Mesendoderm (in vitro differentiated cells): ENCODE results near the gene RALGAPA2.

Experiments
- DNase-seq: peaks from one replicate; pipeline ENCODE4 v3.0.0; 2013
- H2AK5ac ChIP-seq: 2 replicates; pipeline ENCODE4 v1.6.1; 2013; ENCODE audit warnings: low read length, inconsistent platforms
- H2BK120ac ChIP-seq: 2 replicates; pipeline ENCODE4 v1.6.1; 2013; ENCODE audit warnings: low read depth, mild to moderate bottlenecking, low read length, moderate library complexity, mixed read lengths
- H2BK15ac ChIP-seq: replicated peaks from 2 replicates; pipeline ENCODE4 v1.6.1; 2013; ENCODE audit warnings: low read depth, mild to moderate bottlenecking, moderate library complexity
- H2BK5ac ChIP-seq: 2 replicates; pipeline ENCODE4 v1.6.1; 2013; ENCODE audit warnings: low read length, inconsistent platforms
- H3K18ac ChIP-seq: 2 replicates; pipeline ENCODE4 v1.6.1; 2013; ENCODE audit warnings: mild to moderate bottlenecking, low read length, mixed read lengths
- H3K23ac ChIP-seq: one replicate; pipeline ENCODE4 v1.6.1; 2013; ENCODE audit warnings: low read length
- H3K27ac ChIP-seq: 2 replicates; pipeline ENCODE4 v1.5.1; 2013; ENCODE audit warnings: low read depth, mild to moderate bottlenecking, inconsistent platforms, low read length, moderate library complexity
- H3K27me3 ChIP-seq: 2 replicates; pipeline ENCODE4 v1.6.1; 2013; ENCODE audit warnings: low read length, control low read depth, mild to moderate bottlenecking, inconsistent platforms; ENCODE audit not compliant: insufficient read depth, poor library complexity
- H3K36me3 ChIP-seq: 2 replicates; pipeline ENCODE4 v1.6.1; 2013; ENCODE audit warnings: low read length, inconsistent platforms; ENCODE audit not compliant: control insufficient read depth, insufficient read depth
- H3K4ac ChIP-seq: one replicate; pipeline ENCODE4 v1.6.1; 2013; ENCODE audit warnings: low read depth, mild to moderate bottlenecking, low read length, moderate library complexity
- H3K4me1 ChIP-seq: 2 replicates; pipeline ENCODE4 v1.6.1; 2013; ENCODE audit warnings: low read depth, low read length, inconsistent platforms; ENCODE audit not compliant: control insufficient read depth
- H3K4me2 ChIP-seq: 2 replicates; pipeline ENCODE4 v1.6.1; 2013; ENCODE audit warnings: low read length
- H3K4me3 ChIP-seq: 2 replicates; pipeline ENCODE4 v1.5.1; 2013; ENCODE audit warnings: mild to moderate bottlenecking, low read length
- H3K56ac ChIP-seq: one replicate; pipeline ENCODE4 v1.6.1; 2013; ENCODE audit warnings: low read length
- H3K79me1 ChIP-seq: 2 replicates; pipeline ENCODE4 v1.6.1; 2013; ENCODE audit warnings: low read length, inconsistent platforms
- H3K79me2 ChIP-seq: 2 replicates; pipeline ENCODE4 v1.6.1; 2013; ENCODE audit warnings: mild to moderate bottlenecking, low read length; ENCODE audit not compliant: control insufficient read depth, insufficient read depth
- H3K9ac ChIP-seq: 2 replicates; pipeline ENCODE4 v1.6.1; 2013; ENCODE audit warnings: low read length, inconsistent platforms
- H4K5ac ChIP-seq: one replicate; pipeline ENCODE4 v1.6.1; 2013; ENCODE audit warnings: low read length
- H4K8ac ChIP-seq: one replicate; pipeline ENCODE4 v1.6.1; 2013; ENCODE audit warnings: low read depth, mild to moderate bottlenecking, control low read depth, low read length, moderate library complexity
- WGBS: extraction: QIAGEN DNeasy Blood & Tissue Kit; methylation state at CpG from one replicate; pipeline ENCODE4 v1.1.7; 2013; ENCODE audit warnings: low lambda C conversion rate, missing lambda C conversion rate; ENCODE audit not compliant: insufficient coverage; ENCODE audit errors: extremely low coverage; 5-methylcytosine and 5-hydroxymethylcytosine counted together

Gene RALGAPA2

DNA sequence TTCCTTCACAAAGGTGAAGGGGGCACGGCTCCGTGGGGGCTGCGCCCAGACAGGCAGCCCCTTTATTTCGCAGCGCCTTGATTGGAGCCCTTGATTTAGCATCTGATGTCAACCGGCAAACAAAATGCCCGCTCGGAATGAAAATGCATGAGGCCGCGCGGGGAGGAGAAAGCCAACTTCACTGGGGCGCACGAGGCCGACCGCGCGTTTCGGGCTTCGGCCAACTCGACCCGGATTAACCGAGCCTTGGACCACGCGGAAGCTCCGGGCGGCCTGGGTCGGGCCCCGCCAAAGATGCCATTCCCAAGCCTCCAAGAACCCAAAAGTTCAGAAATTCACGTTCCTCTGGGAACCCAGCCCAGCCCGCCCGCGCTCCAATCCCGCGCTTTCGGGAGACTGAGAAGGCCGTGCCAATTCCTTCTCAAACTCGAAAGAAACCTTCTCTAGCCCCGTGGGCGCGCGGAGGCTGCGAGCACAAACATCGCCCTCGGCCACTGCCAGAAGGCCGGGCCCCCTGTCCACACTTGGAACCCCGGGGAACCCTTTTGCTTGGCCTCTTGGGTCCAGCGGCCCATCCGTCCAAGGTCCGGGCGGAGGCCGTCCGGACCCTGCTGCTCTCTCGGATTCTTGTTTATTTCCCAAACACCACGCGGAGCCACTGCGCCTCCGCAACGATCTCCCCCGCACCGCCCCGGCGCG, 345.4 kb downstream of the RALGAPA2 start:
- no CpG with 5 or more reads among the region's 63 CpGs for WGBS
- no peaks in the 10 kb centered on the region for H3K79me1 ChIP-seq
- H3K56ac ChIP-seq = no peak overlapping the region
- no peak overlapping the region for H3K4me3 ChIP-seq
- no peak overlapping the region for H2BK5ac ChIP-seq
- H2BK15ac ChIP-seq = no peak overlapping the region
- H3K4me2 ChIP-seq = peak overlapping the region; percentile 6
- H3K4ac ChIP-seq = no peak overlapping the region
- no peak overlapping the region for H2BK120ac ChIP-seq
- H4K8ac ChIP-seq = no peak overlapping the region
- peak; percentile 39 for DNase-seq
- no peak overlapping the region for H3K23ac ChIP-seq
- no peak overlapping the region for H4K5ac ChIP-seq
- no peaks in the 10 kb centered on the region for H3K4me1 ChIP-seq
- H2AK5ac ChIP-seq = no peak overlapping the region
- H3K18ac ChIP-seq = no peak overlapping the region
- H3K27ac ChIP-seq = no peak overlapping the region
- H3K9ac ChIP-seq = no peak overlapping the region
- peaks cover 71% of the 10 kb centered on the region for H3K27me3 ChIP-seq
- no peaks in the 10 kb centered on the region for H3K79me2 ChIP-seq
- no peaks in the 10 kb centered on the region for H3K36me3 ChIP-seq

DNA sequence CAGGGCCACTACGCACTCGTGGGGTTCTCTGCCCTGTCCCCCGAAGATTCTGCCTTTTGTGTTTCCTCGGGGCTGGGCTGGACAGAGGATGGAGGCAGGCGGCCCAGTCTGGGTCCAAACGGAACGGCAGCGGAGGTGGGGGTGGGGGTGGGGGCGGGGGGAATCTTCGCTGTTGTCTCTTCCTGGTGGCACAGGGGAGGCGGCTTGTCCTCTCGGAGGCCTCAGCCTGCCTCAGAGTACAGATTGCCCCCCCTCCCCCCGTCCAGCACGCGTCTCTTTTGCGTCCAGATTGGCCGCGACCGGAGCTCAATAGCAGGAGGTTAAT, 345.9 kb downstream of the RALGAPA2 start:
- Histone ChIP-seq H2AK5ac (no peak overlapping the region), H3K79me2 (no peaks in the 10 kb centered on the region), H2BK15ac (no peak overlapping the region), H3K23ac (no peak overlapping the region), H3K27ac (no peak overlapping the region), H3K4me3 (no peak overlapping the region), H3K79me1 (no peaks in the 10 kb centered on the region), H3K27me3 (peaks cover 69% of the 10 kb centered on the region), H3K4me1 (no peaks in the 10 kb centered on the region), H3K4ac (no peak overlapping the region), H3K56ac (no peak overlapping the region), H3K9ac (no peak overlapping the region), H3K4me2 (no peak overlapping the region), H2BK5ac (no peak overlapping the region), H4K5ac (no peak overlapping the region), H2BK120ac (no peak overlapping the region), H4K8ac (no peak overlapping the region), H3K36me3 (no peaks in the 10 kb centered on the region), H3K18ac (no peak overlapping the region)
- no CpG with 5 or more reads among the region's 19 CpGs for WGBS
- no peak for DNase-seq

DNA sequence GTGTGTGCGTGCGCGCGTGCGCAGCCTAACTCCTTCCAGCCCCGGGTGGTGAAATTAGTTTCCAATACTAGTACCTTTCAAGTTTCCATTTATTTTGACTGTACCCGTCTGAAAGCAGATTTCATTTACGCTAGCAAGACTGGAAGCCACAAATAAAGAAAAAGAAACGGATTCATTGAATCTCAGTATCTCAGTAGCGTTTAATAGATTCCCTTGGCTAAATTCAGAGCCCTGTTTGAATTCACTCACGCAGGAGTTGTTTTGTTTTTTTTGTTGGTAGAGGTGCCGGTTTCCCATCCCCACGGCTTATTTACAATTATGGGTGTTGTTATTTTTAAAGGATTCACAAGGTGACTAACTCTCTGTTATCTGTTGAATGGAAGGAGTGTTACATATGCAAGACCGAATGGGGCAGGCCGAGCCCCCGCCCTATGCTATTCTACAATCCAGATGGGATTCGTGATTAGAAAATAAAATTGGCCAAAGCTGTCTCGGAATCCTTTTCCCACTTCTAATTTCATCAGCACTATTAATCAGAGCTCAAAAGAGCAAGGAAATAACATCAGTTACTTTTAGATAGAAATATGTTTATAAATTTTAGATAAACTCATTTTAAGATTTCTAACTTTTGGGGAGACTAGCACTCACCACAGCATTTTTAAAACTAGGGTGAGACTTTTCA, 346.8 kb downstream of the RALGAPA2 start:
- no peak overlapping the region for H2BK120ac ChIP-seq
- no peak overlapping the region for H3K18ac ChIP-seq
- H3K36me3 ChIP-seq = no peaks in the 10 kb centered on the region
- no peak overlapping the region for H3K4me2 ChIP-seq
- H4K8ac ChIP-seq = no peak overlapping the region
- no peaks in the 10 kb centered on the region for H3K4me1 ChIP-seq
- no peaks in the 10 kb centered on the region for H3K79me1 ChIP-seq
- H3K4me3 ChIP-seq = no peak overlapping the region
- WGBS = no CpG with 5 or more reads among the region's 18 CpGs
- no peak overlapping the region for H2BK15ac ChIP-seq
- H3K4ac ChIP-seq = no peak overlapping the region
- no peaks in the 10 kb centered on the region for H3K79me2 ChIP-seq
- no peak overlapping the region for H3K23ac ChIP-seq
- H2AK5ac ChIP-seq = no peak overlapping the region
- no peak overlapping the region for H3K9ac ChIP-seq
- H4K5ac ChIP-seq = no peak overlapping the region
- H3K27me3 ChIP-seq = peaks cover 71% of the 10 kb centered on the region
- H2BK5ac ChIP-seq = no peak overlapping the region
- H3K27ac ChIP-seq = no peak overlapping the region
- H3K56ac ChIP-seq = no peak overlapping the region
- no peak for DNase-seq

DNA sequence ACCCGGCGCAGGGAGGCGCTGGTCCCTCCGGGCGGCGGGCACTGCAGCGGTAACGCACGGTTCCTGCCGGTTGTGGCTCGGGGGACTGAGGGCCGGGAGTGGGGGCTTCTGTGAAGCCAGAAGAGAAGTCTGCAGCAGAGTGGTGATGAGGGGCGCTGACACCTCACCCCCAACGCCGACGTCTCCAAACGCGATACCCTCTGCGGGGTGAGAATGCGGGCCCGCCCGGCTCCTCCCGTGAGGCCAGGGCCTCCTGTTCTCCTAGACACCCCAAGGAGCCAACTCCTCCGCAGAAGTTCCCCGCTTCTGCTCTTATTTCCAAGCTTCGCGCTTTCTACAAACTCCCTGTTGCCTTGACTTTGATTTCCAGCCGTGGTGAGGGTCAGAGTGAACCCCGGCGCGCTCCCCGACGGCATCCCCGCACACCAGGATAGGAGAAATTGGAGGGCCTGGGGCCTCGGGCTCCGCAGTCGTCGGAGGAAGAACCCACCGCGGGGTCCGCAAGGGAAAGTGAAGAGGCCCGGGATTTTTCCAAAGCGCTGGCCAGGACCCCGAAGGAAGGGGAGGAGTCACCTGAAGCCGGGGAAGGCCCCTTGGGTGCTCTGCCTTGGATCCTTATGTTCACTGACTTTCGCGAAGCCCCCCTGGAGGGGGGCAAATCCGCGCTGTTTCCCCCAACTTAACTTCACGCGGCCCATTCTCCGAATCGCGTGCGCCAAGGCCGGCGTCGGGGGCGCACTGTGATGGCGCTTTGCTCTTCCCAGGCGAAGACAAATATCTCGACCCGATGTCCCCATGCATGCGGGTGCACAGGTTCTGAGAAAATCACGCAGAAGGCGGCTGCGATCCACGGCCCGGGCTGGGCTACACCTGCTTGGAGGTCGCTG, 347.6 kb downstream of the RALGAPA2 start:
- H3K9ac ChIP-seq = no peak overlapping the region
- H3K18ac ChIP-seq = no peak overlapping the region
- H3K4ac ChIP-seq = no peak overlapping the region
- no peak overlapping the region for H2AK5ac ChIP-seq
- H2BK120ac ChIP-seq = no peak overlapping the region
- no peak overlapping the region for H3K27ac ChIP-seq
- no peak overlapping the region for H2BK5ac ChIP-seq
- H3K79me1 ChIP-seq = no peaks in the 10 kb centered on the region
- no peak overlapping the region for H3K23ac ChIP-seq
- H4K5ac ChIP-seq = no peak overlapping the region
- no peak overlapping the region for H2BK15ac ChIP-seq
- H3K4me2 ChIP-seq = no peak overlapping the region
- no peak overlapping the region for H3K56ac ChIP-seq
- DNase-seq = no peak
- no CpG with 5 or more reads among the region's 70 CpGs for WGBS
- H3K27me3 ChIP-seq = peaks cover 68% of the 10 kb centered on the region
- no peak overlapping the region for H4K8ac ChIP-seq
- no peaks in the 10 kb centered on the region for H3K79me2 ChIP-seq
- H3K4me1 ChIP-seq = no peaks in the 10 kb centered on the region
- no peaks in the 10 kb centered on the region for H3K36me3 ChIP-seq
- no peak overlapping the region for H3K4me3 ChIP-seq

DNA sequence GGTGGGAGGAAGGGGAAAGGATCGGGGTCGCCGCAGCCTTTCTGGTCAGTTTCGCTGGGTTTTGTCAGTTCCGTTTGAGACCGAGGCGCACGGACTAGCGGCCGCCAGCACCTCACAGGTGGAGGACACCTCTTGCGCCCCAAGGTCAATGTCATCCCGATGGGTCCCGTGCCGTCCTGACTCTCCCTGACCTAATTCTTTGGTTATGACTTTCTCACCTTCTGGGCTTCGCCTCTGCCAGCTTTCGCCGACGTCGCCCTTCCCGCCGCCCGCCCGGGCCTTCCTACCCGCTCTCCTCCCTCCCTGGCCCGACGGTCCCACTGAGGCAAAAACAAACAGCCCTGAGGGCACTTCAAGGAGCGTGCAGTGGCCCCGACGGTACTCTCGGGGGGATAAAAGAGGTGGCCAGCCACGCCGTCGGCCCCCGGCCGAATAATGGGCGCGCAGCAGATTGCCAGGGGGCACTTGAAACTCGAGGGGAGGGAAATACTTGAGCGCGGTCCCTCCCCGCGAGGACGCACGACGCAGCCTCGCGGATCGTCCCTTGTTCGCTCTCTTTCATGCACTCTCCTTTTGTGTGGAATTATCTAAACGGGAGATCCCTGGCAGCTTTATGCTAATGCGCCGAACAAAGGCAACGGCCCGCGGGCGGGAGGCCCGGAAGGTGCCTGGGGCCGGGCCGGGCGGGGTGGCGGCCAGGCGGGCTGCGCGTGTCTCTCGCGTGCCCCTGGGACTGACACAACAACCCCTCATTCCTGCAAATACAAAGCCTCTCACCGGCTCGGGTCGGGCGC, 348.4 kb downstream of the RALGAPA2 start:
- no peak overlapping the region for H4K5ac ChIP-seq
- H2BK5ac ChIP-seq = no peak overlapping the region
- H3K27ac ChIP-seq = no peak overlapping the region
- no peaks in the 10 kb centered on the region for H3K4me1 ChIP-seq
- DNase-seq = peak; percentile 88
- no peak overlapping the region for H3K4me3 ChIP-seq
- H3K27me3 ChIP-seq = peaks cover 60% of the 10 kb centered on the region
- no peak overlapping the region for H3K23ac ChIP-seq
- no peak overlapping the region for H4K8ac ChIP-seq
- no peak overlapping the region for H3K9ac ChIP-seq
- H2AK5ac ChIP-seq = no peak overlapping the region
- H3K4ac ChIP-seq = no peak overlapping the region
- no peak overlapping the region for H3K18ac ChIP-seq
- H3K56ac ChIP-seq = peak overlapping the region; percentile 39
- no peak overlapping the region for H2BK15ac ChIP-seq
- no peak overlapping the region for H2BK120ac ChIP-seq
- WGBS = no CpG with 5 or more reads among the region's 70 CpGs
- H3K79me2 ChIP-seq = no peaks in the 10 kb centered on the region
- no peaks in the 10 kb centered on the region for H3K36me3 ChIP-seq
- peak overlapping the region; percentile 50 for H3K4me2 ChIP-seq
- no peaks in the 10 kb centered on the region for H3K79me1 ChIP-seq
